T-helper 1 cell (primary cell): ENCODE results near the gene GTSF1L.

Experiments
- DNase-seq, 5 donors: peaks; one replicate each; pipeline ENCODE4 v3.0.0-alpha.2; 2012 to 2020

Gene GTSF1L

GRCh38 chr20:43715511-43715910 lies 11.3 kb downstream of the GTSF1L start:
- DNase-seq = no peak

GRCh38 chr20:43715044-43715443 lies 11.8 kb downstream of the GTSF1L start:
- no peak for DNase-seq

- no peak for DNase-seq
These were observed 15.6 kb downstream of the GTSF1L start for GRCh38 chr20:43711098-43711654.

- no peak for DNase-seq
These were observed 16.3 kb downstream of the GTSF1L start for GRCh38 chr20:43710370-43711044.

GRCh38 chr20:43702502-43702901 lies 24.3 kb downstream of the GTSF1L start:
- DNase-seq = no peak

GRCh38 chr20:43700627-43701026 lies 26.2 kb downstream of the GTSF1L start:
- no peak for DNase-seq

- DNase-seq = no peak
These were observed 26.7 kb downstream of the GTSF1L start for GRCh38 chr20:43699941-43700565.

GRCh38 chr20:43695571-43695970 lies 31.2 kb downstream of the GTSF1L start:
- DNase-seq = no peak

GRCh38 chr20:43694763-43695162 lies 32.0 kb downstream of the GTSF1L start:
- DNase-seq = no peak

- peak in 2 of 5 donors; percentile 36 to 44 for DNase-seq
These were observed 34.8 kb downstream of the GTSF1L start for GRCh38 chr20:43691928-43692524.

GRCh38 chr20:43690943-43691598 lies 35.7 kb downstream of the GTSF1L start:
- DNase-seq = no peak

GRCh38 chr20:43689165-43689564 lies 37.6 kb downstream of the GTSF1L start:
- DNase-seq = no peak

GRCh38 chr20:43686820-43687219 lies 40.0 kb downstream of the GTSF1L start:
- DNase-seq = no peak

- DNase-seq = no peak
These were observed 44.4 kb downstream of the GTSF1L start for GRCh38 chr20:43682446-43682845.

GRCh38 chr20:43681991-43682410 lies 44.8 kb downstream of the GTSF1L start:
- peak in 1 of 5 donors; percentile 45 for DNase-seq

GRCh38 chr20:43681468-43681942 lies 45.3 kb downstream of the GTSF1L start:
- no peak for DNase-seq

GRCh38 chr20:43680981-43681380 lies 45.8 kb downstream of the GTSF1L start:
- no peak for DNase-seq

GRCh38 chr20:43676368-43676767 lies 50.4 kb downstream of the GTSF1L start:
- no peak for DNase-seq
